ENCODE results near the gene DDN.

Gene DDN

DNA sequence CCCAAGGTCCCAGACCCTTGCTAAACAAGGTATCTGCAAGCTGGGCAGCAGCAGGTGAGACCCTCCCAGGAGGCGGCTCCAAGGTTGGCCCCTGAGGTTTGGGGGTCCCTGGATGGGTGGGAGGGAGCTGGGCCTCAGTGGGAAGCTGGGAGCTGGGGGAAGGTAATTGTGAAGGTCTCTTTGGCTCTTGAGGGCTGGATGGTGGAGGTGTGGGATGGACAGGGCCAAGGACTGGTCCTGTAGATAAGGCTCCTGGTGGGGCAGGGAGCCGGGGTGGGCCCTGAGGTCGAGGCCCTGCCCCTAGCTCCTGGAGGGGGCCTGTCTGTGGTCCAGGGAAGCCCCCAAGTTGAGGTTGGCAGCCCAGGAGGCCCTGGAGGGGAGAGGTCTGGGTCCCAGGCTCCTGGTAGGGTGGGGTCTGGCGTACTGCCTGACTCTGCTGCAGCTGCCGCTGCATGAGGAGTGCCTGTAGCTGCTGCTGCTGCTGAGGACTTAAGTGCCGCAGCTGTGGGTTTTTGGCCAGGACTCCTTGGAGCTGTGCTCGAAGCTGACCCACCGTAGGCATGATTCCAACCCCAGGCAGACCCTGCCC, 32.5 kb upstream of the DDN start:
- no peak for DNase-seq (ENCODE audit: low read depth in 2 of 2)

DNA sequence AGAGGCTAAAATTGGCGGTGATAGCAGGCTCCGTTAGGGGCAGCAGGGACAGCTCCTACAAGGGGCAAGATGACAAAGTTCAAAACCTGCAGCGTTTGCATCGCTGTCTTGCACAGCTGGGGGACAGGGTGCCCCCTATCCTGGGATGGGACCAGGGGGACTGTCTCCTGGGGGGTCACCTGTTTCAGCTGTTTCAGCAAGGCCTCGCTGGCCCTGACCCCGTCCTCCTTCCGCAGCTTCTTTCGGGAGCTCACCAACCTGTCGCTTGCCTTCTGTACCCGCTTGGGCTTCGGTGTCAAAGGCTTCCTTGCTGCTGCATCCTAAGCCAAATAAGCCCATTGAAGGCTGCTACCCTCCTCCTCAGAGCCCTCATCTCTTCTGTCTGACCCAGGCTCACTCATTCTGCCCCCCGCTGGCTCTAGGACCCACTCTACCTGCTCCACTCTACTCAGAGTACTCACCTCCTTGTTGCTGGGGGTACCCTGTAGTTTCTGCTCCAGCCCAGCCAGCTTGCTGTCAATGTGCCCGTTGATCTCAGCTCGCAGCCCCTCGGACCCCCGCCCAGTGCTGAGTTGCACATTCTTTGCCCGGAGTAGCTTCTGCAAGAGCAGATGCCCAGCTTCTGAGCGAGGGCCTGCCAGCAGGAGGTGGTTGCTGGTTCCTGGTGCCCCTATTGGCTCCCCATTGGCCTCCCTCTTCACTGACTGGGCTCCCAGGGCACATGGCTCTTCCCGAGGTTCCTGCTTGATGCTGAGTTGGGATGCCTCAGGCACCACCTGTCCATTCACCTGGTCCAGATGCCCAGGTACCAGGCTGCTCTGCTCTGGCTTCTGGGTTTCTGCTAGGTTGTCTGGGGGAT, 31.8 kb upstream of the DDN start:
- DNase-seq (ENCODE audit: low read depth in 2 of 2) = no peak

DNA sequence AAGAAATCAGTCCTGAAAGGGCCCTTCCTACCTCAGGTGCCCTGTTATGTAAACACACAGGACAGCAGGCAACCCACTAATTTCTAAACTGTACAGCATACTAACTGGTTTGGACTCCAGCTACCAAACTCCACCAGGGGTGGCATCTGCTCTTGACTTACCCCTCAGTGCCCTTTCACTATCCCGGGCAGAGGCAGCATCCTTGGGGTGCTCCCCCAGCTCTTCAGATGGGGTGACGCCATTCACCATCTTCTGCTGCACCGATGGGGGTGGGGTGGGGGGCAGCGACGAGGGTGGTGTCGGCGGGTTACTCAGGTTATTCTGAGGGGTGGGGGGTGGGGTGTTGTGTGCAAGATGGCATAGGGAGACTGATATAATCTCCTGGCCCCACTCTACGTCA, 30.9 kb upstream of the DDN start:
- DNase-seq (ENCODE audit: low read depth in 2 of 2) = no peak

DNA sequence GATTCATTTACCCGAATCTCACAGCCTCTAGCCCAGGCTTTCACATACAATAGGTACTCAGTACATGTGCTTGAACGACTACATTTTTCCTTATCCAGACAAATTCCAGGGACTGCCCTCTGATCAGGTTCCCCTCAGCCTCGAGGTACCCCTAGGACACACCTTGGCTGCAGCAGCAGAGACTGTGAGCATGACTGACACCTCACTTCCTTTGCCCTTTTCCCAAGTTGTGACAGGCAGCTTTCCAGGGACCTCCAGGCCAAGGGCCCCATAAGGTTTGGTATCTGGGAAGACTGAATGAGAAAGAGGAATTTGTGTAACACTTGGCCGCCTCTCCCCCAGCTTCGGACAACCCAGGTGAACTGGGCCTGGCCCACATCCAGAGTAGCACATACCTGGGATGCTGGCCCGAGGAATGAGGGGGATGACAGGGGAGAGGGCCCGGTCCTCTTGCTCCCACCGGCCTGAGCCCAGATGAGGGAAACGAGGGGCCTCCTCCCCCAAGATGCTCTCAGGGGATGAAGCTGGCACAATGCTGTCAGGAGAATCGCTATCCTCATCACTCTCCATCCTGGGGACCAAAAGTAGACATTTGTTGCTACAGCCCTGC, 29.6 kb upstream of the DDN start:
- DNase-seq (ENCODE audit: low read depth in 2 of 2) = no peak

DNA sequence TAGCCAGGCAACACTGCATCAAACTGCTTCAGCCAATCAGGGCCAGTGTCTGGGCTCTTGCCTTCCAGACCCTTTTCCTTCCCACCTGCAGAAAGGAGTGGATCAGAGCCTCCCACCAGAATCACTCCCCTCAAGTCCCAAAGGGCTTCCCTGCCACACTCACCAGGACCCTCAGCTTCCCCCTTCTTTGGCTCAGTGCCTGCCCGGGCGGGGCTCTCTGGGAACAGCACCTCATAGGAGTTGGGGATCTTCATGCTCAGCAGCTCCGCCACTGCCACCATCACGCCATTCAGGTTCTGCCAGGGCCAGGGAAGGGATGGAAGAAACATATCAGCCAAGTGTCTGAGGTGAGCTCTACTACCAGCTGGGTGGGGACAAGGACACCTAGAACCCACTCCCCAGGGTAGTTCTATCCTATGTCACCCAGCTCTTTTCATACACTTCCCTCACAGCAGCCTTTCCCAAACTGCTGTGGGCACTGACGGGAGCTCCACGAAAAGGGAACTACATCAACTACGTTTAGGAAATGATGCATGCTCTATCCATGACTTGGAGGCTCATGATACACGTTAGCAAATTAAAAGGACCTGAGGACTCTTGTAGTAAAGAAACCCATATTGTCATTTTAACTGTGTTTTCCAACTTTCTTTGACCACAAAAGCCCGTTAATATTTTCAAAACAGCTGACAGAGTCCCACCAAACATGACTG, 28.8 kb upstream of the DDN start:
- DNase-seq (ENCODE audit: low read depth in 2 of 2) = no peak

- DNase-seq (ENCODE audit: low read depth in 2 of 2) = no peak
Observed at GRCh38 chr12:49026678-49027480, 27.7 kb upstream of the DDN start.

DNA sequence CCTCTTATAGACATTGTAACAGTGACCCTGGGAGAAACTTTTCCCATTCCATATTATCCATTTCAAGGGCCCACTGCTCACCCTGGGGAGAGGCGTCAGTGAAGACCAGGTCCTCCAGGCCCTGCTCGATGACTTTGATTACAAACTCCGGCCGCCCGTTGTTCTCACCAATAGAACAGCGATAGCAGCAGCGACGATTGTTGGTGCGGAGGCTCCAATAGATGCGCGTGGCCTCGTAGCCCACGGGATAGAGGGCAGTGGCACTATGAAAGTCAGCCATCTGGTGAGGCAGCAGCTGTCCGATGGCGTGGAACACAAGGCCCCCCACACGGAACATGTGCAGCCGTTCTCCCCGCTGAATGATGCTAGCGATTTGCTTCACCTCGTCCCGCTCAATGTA, 26.9 kb upstream of the DDN start:
- no peak for DNase-seq (ENCODE audit: low read depth in 2 of 2)

GRCh38 chr12:49025463-49025862, 26.3 kb upstream of the DDN start:
- DNase-seq (ENCODE audit: low read depth in 2 of 2) = no peak

GRCh38 chr12:49024543-49024942, 25.4 kb upstream of the DDN start:
- DNase-seq (ENCODE audit: low read depth in 2 of 2) = no peak

GRCh38 chr12:49023812-49024211, 24.6 kb upstream of the DDN start:
- DNase-seq (ENCODE audit: low read depth in 2 of 2) = no peak

DNA sequence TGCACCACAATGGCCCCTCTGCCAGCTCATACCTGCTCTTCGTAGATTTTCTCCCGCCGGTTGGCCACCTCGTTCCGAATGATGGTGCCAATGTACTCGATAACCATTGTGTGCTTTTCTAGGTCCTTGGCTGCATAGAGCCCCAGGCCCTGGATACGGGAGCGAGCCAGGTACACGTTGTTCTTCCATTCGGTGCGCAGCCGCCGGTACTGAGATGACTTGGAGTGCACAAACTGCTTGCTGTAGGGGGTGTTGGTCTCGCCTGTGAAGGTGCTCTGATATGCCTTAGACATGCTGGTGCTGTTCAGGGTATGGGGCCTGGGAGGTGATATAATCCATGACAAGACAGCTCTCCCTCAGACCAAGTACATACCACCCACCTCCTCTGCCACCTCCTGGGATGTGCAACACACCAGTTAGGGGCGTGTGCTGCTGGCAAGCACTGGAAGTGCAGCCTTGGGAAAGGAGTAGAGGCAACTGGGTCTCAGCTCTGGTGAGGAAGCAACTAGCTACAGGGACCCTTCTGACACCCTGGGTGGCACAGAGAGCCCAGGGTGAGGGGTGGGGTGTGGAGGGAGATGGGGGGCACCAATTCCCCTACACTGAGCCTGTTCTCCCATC, 23.5 kb upstream of the DDN start:
- no peak for DNase-seq (ENCODE audit: low read depth in 2 of 2)

DNA sequence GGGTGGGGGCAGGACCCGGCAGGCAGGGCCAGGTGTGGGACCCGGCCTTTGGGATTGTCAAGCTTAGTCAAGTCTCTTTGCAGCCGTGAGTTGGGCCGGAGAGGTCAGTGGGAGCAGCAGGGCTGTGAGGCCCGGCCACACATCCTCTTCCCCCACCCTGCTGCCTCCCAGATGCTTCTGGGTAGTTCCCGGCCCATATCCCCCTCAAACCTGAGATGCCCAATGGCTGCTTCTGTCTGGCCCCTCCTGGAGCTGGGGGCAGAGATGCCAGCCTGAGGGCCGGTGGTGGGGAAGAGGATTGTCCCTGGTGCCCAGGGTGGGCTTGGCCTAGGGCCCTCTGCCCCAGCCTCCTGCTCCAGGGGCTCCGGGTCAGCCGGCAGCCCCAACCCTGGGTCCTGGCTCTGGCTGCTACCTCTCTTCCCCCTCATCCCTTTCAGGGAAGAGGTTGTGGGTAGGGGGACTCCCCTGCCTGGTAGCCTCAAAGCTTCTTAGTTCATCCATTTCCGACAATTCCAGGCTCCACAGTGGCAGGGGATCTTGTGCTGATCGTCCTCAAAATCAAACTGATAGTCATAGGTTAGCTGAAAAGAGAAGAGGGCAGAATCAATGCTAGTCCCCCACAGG, 22.2 kb upstream of the DDN start:
- DNase-seq (ENCODE audit: low read depth in 2 of 2) = no peak

GRCh38 chr12:49020441-49020840, 21.3 kb upstream of the DDN start:
- no peak for DNase-seq (ENCODE audit: low read depth in 2 of 2)

DNA sequence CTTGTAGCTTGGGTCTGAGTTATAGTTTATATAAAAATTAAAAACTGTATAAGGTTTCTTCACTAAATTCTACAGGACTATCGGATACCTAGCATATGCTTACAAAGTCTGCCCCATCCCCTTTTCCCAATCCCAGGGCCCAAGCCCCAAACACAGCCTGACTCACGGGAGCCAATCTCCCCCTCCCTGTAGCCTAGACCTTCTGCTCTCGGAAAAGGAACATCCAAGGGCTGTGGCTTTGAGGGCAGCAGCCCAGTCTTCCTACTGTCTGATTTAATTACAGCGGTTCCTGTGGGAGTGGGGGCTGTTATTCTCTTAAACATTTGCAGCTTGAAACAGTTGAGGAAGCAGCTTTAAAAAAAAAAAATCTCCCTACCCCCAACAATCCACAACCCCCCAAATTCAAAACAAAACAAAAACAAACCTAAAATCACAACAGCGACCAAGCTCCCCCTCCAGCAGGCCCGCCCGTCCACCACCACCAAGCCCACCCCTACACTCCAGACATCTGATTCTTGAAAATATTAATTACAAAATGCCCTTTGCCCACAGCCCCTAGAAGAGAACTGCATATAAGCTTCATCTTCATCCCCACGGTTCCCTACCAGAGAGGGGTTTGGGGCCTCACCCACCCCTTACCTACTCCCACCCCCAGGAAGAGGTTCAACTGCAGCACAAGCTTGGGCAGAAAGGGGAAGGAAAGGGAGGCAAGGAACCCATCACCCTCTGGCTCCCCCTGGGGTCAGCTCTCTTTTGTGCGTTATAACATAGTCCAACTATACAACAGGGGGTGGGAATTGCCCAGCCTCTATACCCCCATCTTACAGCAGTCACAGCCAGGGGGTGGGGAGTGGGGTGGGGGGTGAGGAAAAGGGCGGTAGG, 20.5 kb upstream of the DDN start:
- no peak for DNase-seq (ENCODE audit: low read depth in 2 of 2)

DNA sequence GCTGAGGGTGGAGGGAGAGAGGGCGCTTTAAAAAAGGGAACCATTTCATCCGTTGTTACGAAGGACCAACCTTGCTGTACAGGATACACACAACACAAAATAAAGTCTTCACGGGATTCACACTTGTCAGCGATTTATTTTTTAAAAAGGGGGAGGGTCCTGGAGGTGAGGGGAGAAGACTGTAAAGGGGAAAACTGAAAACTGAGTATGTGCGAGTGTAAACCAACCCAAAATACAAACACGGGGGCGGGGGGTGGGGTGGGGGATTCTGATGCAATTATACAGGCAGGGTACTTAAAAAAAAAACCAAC, 19.9 kb upstream of the DDN start:
- no peak for DNase-seq (ENCODE audit: low read depth in 2 of 2)

- peak; percentile 94 to 95 for DNase-seq (ENCODE audit: low read depth in 2 of 2)
Observed at GRCh38 chr12:49018261-49019119, 19.3 kb upstream of the DDN start, which contains the start of gene PRKAG1. Gene PRKAG1, minus strand, starts transcription at chr12:49018776. Its CDS starts 36 bp downstream, at chr12:49018740.

DNA sequence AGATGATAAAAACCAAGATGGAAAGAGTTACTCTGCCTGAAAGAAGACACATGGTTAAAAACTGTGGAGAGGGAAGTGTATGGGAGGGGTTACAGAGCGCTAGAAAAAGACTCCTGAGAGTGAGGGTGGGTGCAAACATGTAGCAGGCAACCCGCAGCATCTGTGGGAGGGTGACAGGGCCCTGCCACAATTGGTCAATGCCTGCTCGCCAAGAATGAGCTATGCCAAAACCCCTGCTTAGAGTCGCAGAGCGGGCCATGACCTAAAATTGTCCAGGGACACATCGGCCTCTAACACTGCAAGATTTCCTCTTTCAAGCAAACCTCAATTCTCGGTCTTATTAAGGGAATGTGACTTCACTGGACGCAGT, 18.7 kb upstream of the DDN start:
- peak in 1 of 2 donors; percentile 41 for DNase-seq (ENCODE audit: low read depth in 2 of 2)

- DNase-seq (ENCODE audit: low read depth in 2 of 2) = no peak
Observed at GRCh38 chr12:49015196-49015595, 16.0 kb upstream of the DDN start.

DNA sequence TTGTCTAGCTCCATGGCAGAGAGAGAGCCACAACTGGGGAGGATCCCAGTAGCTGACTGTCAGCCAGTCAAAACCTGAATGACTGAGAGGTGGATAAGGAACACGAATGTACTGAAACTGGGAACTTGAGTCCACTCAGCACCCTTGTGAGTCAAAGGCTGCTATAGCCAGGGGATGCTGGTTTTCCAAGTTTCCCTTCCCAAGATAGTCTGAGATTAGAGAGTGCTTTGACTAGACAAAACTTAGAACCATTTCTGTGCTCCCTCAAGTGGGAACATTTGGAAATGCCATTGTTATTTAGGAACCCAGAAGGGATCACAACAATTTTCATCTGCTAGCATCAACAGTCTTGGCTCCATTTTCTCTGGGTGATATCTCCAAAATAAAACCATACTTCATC, 15.4 kb upstream of the DDN start:
- no peak for DNase-seq (ENCODE audit: low read depth in 2 of 2)

All from stimulated activated CD8-positive, alpha-beta memory T cell treated with anti-CD3 and anti-CD28 coated beads, Interleukin-15, amount 100 ng/mL, for 48 hours (primary cell).